Brain microvascular endothelial cell (primary cell): Measurements from ENCODE around the gene CHPF.

Experiments
- DNase-seq: peaks from one replicate; pipeline ENCODE4 v3.0.0-alpha.2; 2020
- H3K27ac ChIP-seq: fragments of 250-450 bp; sonication (Bioruptor Pico); 2 replicates; pipeline ENCODE4 v1.5.1; 2020; ENCODE audit warnings: mild to moderate bottlenecking, moderate library complexity
- H3K27me3 ChIP-seq: fragments of 250-450 bp; sonication (Bioruptor Pico); replicated peaks from 2 replicates; pipeline ENCODE4 v1.5.1; 2020; ENCODE audit warnings: mild to moderate bottlenecking
- H3K36me3 ChIP-seq: fragments of 250-450 bp; sonication (Bioruptor Pico); replicated peaks from 2 replicates; pipeline ENCODE4 v1.5.1; 2020; ENCODE audit warnings: mild to moderate bottlenecking
- H3K4me3 ChIP-seq: 2 replicates; pipeline ENCODE4 v1.5.1; 2011; ENCODE audit warnings: low read depth, mild to moderate bottlenecking, control low read depth, low read length, moderate library complexity
- CTCF ChIP-seq: IDR thresholded peaks from 2 replicates; pipeline ENCODE4 v1.5.1; 2011; ENCODE audit warnings: low read depth, mild to moderate bottlenecking, moderate library complexity, low read length, control low read depth, inconsistent platforms; ENCODE audit errors: missing control alignments
- in situ Hi-C: cut with HindIII; loops from 2 replicates; pipeline ENCODE4 v1.10.0; 2017; ENCODE audit warnings: low sequenced_read_pairs, low pct_ligation_motif_present

CHPF gene

GRCh38 chr2:219502618-219503017, 41.0 kb downstream of the CHPF start:
- Histone ChIP-seq H3K4me3 (no peak overlapping the region), H3K27ac (no peak overlapping the region), H3K27me3 (peaks cover under 1% of the 10 kb centered on the region), H3K36me3 (peaks cover 23% of the 10 kb centered on the region)
- in situ Hi-C loops, result no loop called here
- DNase-seq, result no peak
- no peak for TF ChIP-seq CTCF

GRCh38 chr2:219501849-219502248, 41.8 kb downstream of the CHPF start:
- Histone ChIP-seq H3K4me3 (no peak overlapping the region), H3K36me3 (peaks cover 23% of the 10 kb centered on the region), H3K27me3 (peaks cover 8% of the 10 kb centered on the region), H3K27ac (no peak overlapping the region)
- in situ Hi-C loops, result no loop called here
- no peak for DNase-seq
- TF ChIP-seq CTCF, result no peak

- no peak overlapping the region for H3K27ac ChIP-seq
Observed at GRCh38 chr2:219500135-219500534, 43.5 kb downstream of the CHPF start.

GRCh38 chr2:219499555-219499954, 44.1 kb downstream of the CHPF start:
- peaks cover 11% of the 10 kb centered on the region for H3K36me3 ChIP-seq
- H3K27me3 ChIP-seq, result peaks cover 15% of the 10 kb centered on the region
- in situ Hi-C loops, result no loop called here
- no peak overlapping the region for H3K27ac ChIP-seq
- no peak for DNase-seq
- no peak for TF ChIP-seq CTCF
- H3K4me3 ChIP-seq, result peak overlapping the region; percentile 76

More at GRCh38 chr2:219500135-219500534, 43.5 kb downstream of the CHPF start:
- no peak overlapping the region for H3K4me3 ChIP-seq
- peaks cover 12% of the 10 kb centered on the region for H3K36me3 ChIP-seq
- H3K27me3 ChIP-seq, result peaks cover 15% of the 10 kb centered on the region
- no peak for DNase-seq
- in situ Hi-C loops, result no loop called here
- peak; percentile 57 for TF ChIP-seq CTCF

- Histone ChIP-seq H3K27me3 (peaks cover 17% of the 10 kb centered on the region), H3K4me3 (peak overlapping the region; percentile 76), H3K36me3 (peaks cover 6% of the 10 kb centered on the region), H3K27ac (peak overlapping the region; percentile 87)
- TF ChIP-seq CTCF, result no peak
- DNase-seq, result no peak
- in situ Hi-C loops, result no loop called here
Observed at GRCh38 chr2:219499058-219499307, 44.6 kb downstream of the CHPF start.

- peak; percentile 18 for TF ChIP-seq CTCF
- in situ Hi-C loops, result no loop called here
- H3K4me3 ChIP-seq, result peak within 1 kb of the TSS; percentile 76
- H3K27ac ChIP-seq, result peak within 1 kb of the TSS; percentile 87
- peaks cover 19% of the 10 kb centered on the region for H3K27me3 ChIP-seq
- peak; percentile 98 for DNase-seq
- H3K36me3 ChIP-seq, result peaks cover 3% of the 10 kb centered on the region
Observed at GRCh38 chr2:219498280-219499057, 45.1 kb downstream of the CHPF start, which contains the start of gene GMPPA. Gene GMPPA (plus strand): TSS chr2:219498891. CDS start chr2:219499976, 1,085 bp downstream.
